ENCODE results near the gene C3orf18. TPM values are rescaled to one million over a fixed set of nuclear protein-coding genes. Genes with fewer than 3 reads are reported as not detected.

The C3orf18 gene
- polyA plus RNA-seq, 4 donors = 15.4 to 21.3 (median 19.4) TPM

GRCh38 chr3:50604110-50604621 is 36.6 kb upstream of the C3orf18 start:
- no peak for DNase-seq (ENCODE audit: low read depth in 4 of 4, low spot score in 3 of 4)

- DNase-seq (ENCODE audit: low read depth in 4 of 4, low spot score in 3 of 4) = no peak
Observed at GRCh38 chr3:50603261-50604109, 35.9 kb upstream of the C3orf18 start.

DNA sequence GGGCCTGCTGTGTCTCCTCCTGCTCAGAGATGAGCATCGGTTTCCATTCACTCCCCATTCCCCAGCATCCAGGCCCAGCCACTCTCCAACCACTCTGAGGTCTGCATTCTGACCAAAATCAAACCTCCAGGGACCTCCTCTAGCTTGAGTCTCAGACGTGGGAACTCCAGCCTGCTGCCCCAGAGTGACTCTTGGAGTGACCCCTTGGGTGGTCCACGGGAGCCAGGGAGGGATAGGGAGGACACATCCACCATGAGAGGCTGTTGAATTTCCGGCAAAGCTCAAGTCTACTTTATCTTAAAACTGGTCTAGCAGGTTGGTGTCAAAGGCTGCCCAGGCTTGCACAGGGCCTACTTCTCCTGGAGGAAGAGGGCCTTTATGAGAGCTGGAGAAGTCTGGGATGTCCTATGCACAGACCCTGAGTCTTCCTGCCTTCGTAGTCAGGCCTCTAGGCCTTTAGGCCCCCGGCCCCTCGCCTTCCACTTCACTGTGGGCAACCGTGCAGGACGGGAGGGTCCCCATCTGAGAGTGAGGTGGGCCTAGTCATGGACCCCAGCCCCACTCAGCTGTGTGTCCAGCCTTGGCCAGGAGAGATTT is 35.1 kb upstream of the C3orf18 start:
- DNase-seq (ENCODE audit: low read depth in 4 of 4, low spot score in 3 of 4) = no peak

GRCh38 chr3:50600841-50601591 is 33.5 kb upstream of the C3orf18 start:
- peak; percentile 81 to 91 (median 89) for DNase-seq (ENCODE audit: low read depth in 4 of 4, low spot score in 3 of 4)

- DNase-seq (ENCODE audit: low read depth in 4 of 4, low spot score in 3 of 4) = no peak
Observed at GRCh38 chr3:50600141-50600753, 32.7 kb upstream of the C3orf18 start.

DNA sequence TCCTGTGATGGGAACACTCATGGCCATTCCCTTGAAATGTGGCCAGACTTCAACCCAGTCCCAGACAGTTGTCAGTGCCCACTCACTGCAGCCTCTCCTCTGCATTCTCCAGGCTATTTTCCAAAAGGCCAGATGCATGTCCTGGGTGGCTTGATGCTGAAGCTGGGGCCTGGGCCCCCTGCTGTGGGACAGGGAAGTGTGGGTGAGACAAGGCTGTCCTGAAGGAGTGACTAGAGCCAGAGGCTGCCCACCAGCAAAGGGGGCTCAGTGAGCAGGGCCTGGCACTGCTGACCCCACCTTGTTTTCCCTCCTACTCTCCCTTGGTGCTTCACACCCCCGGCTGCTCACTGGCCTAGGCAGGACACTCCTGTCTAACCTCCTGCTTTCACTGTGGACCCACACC is 32.2 kb upstream of the C3orf18 start:
- no peak for DNase-seq (ENCODE audit: low read depth in 4 of 4, low spot score in 3 of 4)

- DNase-seq (ENCODE audit: low read depth in 4 of 4, low spot score in 3 of 4) = no peak
Observed at GRCh38 chr3:50599115-50599715, 31.7 kb upstream of the C3orf18 start.

DNA sequence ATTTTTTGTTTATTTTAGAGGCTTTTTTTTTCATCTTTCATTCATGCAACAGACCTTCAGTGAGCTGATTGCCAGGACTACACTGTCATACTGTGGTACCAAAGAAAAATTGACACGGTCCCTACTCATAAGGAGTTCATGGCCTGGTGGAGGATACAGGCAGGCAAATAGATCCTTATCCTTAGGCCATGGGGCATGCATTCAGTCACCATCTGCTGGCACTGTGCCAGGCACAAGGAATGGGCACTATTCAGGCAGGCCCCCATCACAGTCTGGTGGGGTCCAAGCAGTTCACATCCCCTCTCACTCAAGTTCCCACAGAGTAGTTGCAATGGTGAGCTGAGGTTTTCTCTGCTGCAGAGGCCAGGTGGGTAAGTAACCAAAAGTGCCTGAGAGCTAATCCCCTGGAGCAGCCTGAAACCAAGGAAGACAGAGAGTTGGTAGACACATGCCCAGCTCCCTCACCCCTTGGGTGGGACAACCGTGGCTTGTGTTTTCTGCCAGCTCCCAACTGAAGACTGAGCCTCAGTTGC is 26.8 kb upstream of the C3orf18 start:
- DNase-seq (ENCODE audit: low read depth in 4 of 4, low spot score in 3 of 4) = no peak

DNA sequence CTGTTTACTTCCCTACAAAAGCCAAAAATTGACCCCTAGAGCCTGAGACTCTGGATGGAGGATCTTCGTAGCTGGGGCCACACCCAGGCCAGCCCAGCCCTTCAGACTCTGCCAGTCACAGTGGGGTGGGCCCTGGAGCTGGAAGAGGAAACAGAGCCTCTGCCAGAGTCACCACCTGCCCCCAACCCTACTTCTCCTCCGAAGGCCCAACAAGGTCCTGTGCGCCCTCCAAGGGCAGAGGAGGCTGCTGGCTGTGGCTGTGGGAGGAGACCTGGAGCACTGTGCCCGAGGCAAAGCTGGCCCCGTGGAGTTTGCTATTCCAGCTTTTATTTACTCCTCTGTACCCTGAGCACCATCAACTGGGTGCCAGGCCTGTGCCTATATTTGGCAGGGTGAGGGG is 25.0 kb upstream of the C3orf18 start:
- DNase-seq (ENCODE audit: low read depth in 4 of 4, low spot score in 3 of 4) = no peak

GRCh38 chr3:50591196-50591741 is 23.7 kb upstream of the C3orf18 start:
- DNase-seq (ENCODE audit: low read depth in 4 of 4, low spot score in 3 of 4) = no peak

- DNase-seq (ENCODE audit: low read depth in 4 of 4, low spot score in 3 of 4) = no peak
Observed at GRCh38 chr3:50588759-50589433, 21.3 kb upstream of the C3orf18 start.

- no peak for DNase-seq (ENCODE audit: low read depth in 4 of 4, low spot score in 3 of 4)
Observed at GRCh38 chr3:50587806-50588758, 20.5 kb upstream of the C3orf18 start.

DNA sequence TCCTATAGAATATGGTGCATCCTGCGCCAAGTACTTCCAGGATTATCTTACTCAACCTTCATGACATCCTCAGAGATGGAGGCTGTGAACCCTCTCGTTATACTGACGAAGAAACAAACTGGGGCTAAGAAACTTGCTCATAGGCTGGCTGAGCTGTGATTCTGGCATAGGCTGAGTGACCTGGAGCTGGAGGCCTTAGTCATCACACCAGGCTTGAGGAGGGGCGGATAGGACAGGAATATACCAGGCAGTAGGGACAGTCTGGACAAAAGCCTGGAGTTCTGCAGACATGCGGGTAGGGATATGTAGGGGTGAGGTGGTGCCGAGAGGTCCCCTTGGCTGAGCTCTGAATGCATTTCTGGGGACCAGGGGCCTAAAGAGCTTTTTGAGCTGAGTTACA is 19.8 kb upstream of the C3orf18 start:
- no peak for DNase-seq (ENCODE audit: low read depth in 4 of 4, low spot score in 3 of 4)

DNA sequence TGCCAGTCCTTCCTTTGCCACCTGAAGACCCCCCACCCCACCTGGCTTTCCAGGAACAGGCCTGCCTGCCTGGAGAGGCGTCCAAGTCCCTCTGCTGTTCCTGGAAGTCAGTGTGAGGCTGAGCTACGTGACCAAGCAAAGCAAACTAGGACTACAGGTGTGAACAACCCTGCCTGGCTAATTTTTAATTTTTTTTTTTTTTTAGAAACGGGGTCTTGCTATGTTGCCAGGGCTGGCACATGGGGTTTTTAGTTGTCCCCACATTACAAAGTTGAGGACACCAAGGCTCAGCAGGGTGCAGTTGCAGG is 19.2 kb upstream of the C3orf18 start:
- DNase-seq (ENCODE audit: low read depth in 4 of 4, low spot score in 3 of 4) = no peak

GRCh38 chr3:50585919-50586762 is 18.6 kb upstream of the C3orf18 start:
- DNase-seq (ENCODE audit: low read depth in 4 of 4, low spot score in 3 of 4) = no peak

DNA sequence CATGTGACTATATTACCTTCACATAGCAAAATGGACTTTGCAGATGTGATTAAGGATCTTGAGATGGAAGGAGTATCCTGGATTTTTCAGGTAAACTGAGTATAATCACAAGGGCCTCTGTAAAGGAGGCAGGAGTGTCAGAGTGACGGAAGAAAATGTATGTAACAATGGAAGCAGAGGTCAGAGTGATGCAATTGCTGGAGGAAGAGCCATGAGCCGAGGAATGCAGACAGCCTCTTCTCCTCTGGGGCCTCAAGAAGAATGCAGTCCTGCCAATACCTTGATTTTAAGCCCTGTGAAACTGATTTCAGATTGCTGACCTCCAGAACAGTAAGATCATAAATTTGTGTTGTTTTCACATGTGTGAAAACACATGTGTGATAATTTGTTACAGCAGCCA is 16.8 kb upstream of the C3orf18 start:
- DNase-seq (ENCODE audit: low read depth in 4 of 4, low spot score in 3 of 4) = no peak

DNA sequence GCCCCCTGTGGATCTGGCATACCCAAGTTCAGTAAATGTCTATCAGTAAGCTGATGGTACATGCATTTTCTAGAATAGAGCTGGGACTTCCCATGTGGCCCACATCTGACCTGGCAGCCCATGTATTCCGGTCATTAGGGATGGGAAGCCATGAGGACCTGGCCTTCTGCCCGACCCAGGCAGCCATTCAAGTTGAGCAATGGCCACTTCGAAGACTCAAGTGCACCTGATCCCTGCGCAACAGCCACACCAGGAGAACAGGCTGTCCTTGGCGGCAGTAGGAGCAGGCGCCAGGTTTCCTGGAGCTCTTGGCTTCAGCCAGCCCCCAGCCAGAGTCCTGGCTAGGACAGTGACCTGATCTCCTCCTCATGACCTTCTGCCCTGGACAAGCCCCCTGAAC is 16.4 kb upstream of the C3orf18 start:
- no peak for DNase-seq (ENCODE audit: low read depth in 4 of 4, low spot score in 3 of 4)

DNA sequence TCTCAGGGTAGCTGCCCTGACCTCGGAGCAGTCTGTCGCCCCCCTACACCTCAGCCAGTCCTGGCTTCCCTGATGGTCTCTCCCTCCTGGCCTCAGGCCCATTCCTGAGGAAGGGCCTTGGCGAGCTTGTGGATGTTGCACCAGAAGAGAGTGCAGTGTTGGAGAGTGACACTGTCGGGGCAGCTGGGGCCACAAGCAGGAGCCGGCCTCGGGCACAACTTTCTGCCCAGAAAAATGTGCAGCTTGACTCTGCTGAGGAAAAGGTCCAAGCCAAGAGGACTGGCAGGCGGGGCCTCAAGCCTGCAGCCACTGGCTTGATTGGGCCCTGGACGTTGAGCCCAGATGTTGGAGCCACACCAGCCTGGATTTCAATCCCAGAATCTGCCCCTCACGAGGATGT is 14.5 kb upstream of the C3orf18 start:
- no peak for DNase-seq (ENCODE audit: low read depth in 4 of 4, low spot score in 3 of 4)

Measured in left renal pelvis (tissue), 4 donors.